ENCODE measurements around the gene ARHGAP6. TPM values are rescaled to one million over a fixed set of nuclear protein-coding genes. Genes with fewer than 3 reads are reported as not detected.

The ARHGAP6 gene
- total RNA-seq, 1 donor from 2014 or later = 16.7 TPM

DNA sequence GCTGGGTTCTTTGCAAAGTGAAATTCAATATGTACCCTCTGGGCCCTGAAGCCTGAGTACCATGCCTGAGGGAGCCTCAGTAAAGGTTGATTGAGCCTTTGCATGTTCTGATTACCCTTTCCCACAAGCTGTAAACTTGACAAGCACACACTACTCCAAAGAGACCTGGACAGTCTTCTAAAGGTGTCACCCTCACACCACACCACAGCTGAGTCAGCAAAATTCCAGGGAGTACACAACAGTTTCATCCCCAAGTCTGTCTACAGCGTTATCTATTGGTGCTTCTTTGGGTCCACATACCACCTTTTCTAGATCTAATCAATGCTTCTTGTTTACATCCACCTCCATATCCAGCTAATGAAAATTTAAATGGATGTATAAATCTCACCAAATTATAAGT is 191.7 kb downstream of the ARHGAP6 start:
- no peak overlapping the region for H3K27ac ChIP-seq
- H3K4me3 ChIP-seq = no peak overlapping the region
- intact Hi-C loops (cut with DNase I) = no loop called here

DNA sequence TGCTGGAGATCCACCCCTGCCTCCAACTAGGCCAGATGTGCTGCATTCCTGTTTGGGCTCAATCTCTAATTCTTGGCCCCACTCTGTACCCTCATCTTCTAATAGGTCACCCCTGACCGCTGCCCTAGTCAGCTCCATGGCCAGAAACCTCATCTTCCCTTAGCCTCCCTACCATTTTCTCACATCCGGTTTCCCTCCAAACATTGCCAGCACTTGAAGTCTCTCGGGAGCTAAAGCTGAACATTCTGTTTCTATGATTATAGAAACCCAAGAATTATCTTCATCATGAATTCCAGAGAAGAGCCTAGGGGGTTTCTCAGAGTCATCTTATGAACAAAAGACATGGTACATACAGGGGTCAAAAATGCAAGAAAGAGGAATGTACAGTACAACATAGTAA is 192.8 kb downstream of the ARHGAP6 start:
- no peaks in the 10 kb centered on the region for H3K36me3 ChIP-seq
- H3K27ac ChIP-seq = no peak overlapping the region
- ATAC-seq (no peak), DNase-seq (no peak)
- H3K4me1 ChIP-seq = peaks cover 5% of the 10 kb centered on the region
- no peaks in the 10 kb centered on the region for H3K9me3 ChIP-seq
- intact Hi-C loops (cut with DNase I) = no loop called here
- no peak overlapping the region for H3K4me3 ChIP-seq
- TF ChIP-seq, protein P1, sequence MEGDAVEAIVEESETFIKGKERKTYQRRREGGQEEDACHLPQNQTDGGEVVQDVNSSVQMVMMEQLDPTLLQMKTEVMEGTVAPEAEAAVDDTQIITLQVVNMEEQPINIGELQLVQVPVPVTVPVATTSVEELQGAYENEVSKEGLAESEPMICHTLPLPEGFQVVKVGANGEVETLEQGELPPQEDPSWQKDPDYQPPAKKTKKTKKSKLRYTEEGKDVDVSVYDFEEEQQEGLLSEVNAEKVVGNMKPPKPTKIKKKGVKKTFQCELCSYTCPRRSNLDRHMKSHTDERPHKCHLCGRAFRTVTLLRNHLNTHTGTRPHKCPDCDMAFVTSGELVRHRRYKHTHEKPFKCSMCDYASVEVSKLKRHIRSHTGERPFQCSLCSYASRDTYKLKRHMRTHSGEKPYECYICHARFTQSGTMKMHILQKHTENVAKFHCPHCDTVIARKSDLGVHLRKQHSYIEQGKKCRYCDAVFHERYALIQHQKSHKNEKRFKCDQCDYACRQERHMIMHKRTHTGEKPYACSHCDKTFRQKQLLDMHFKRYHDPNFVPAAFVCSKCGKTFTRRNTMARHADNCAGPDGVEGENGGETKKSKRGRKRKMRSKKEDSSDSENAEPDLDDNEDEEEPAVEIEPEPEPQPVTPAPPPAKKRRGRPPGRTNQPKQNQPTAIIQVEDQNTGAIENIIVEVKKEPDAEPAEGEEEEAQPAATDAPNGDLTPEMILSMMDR (IDR thresholded peaks at IDR 0.05) = no peak
- H3K27me3 ChIP-seq (ENCODE audit: low read depth) = no peaks in the 10 kb centered on the region

More for the DNA sequence above, 191.7 kb downstream of the ARHGAP6 start:
- Histone ChIP-seq H3K36me3 (no peaks in the 10 kb centered on the region), H3K9me3 (no peaks in the 10 kb centered on the region), H3K27me3 (ENCODE audit: low read depth) (no peaks in the 10 kb centered on the region), H3K4me1 (peaks cover 5% of the 10 kb centered on the region)
- TF ChIP-seq, protein P1 (IDR thresholded peaks at IDR 0.05) = no peak
- DNase-seq (no peak), ATAC-seq (no peak)

DNA sequence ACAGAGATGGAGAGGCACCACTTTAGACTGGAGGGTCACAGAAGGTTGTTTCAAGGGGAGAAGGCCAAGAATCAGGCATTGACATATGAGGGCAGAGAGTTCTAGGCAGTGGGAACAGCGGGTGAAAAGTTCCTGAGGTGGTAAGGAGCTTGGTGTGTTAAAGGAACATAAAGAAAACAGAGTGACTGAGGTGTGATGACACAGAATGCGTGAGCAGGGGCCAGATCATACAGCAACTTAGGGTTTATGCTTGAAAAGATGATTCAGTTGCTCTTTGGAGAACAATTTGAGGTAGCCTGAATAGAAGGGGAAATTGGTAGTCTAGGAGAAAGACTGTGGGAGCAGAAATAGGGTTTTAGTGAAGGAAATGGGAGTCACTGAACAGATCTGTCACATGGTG is 193.3 kb downstream of the ARHGAP6 start:
- Histone ChIP-seq H3K27ac (no peak overlapping the region), H3K4me1 (peaks cover 5% of the 10 kb centered on the region), H3K36me3 (no peaks in the 10 kb centered on the region), H3K9me3 (no peaks in the 10 kb centered on the region), H3K4me3 (no peak overlapping the region), H3K27me3 (ENCODE audit: low read depth) (no peaks in the 10 kb centered on the region)
- TF ChIP-seq, protein P1 (IDR thresholded peaks at IDR 0.05) = no peak
- intact Hi-C loops (cut with DNase I) = no loop called here
- ATAC-seq (no peak), DNase-seq (no peak)

DNA sequence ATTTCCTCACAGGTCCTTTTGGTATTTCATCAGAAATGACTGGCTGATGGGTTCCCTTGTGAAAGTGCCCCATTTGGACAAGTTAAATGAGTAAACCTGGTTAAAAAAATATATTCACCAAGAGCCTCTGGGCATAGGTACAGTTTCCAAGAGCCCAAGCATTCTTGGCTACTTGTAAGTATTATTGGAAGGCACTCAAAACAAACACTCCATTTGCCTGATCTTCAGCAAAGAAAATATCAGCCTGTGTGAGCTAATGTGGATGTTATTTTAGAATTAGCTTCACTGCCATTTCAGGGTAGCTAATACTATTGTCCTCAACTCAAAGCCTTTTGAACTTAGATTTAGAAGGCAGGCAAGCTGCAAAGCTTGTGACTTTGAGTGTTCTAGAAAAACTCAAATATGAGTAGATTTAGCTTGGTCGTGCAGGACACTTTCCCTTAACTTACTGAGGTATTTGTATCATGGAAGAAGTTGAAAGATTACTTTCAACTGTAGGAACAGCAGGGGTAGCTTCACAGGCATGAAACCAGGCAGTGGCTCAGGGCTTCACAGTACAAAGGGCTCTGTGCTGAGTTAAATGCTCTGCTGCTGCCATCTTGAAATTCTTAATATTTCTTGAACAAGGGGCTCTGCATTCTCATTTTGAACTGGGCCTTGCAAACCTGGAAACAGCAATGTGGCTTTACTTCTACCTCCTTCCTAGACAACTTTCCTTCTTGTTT is 195.3 kb downstream of the ARHGAP6 start:
- no peaks in the 10 kb centered on the region for H3K9me3 ChIP-seq
- no peaks in the 10 kb centered on the region for H3K36me3 ChIP-seq
- TF ChIP-seq, protein P1 (IDR thresholded peaks at IDR 0.05) = no peak
- H3K27me3 ChIP-seq (ENCODE audit: low read depth) = no peaks in the 10 kb centered on the region
- peak; percentile 70 to 94 for ATAC-seq
- intact Hi-C loops (cut with DNase I) = no loop called here
- DNase-seq = no peak
- H3K4me1 ChIP-seq = peaks cover 5% of the 10 kb centered on the region
- H3K4me3 ChIP-seq = no peak overlapping the region
- H3K27ac ChIP-seq = no peak overlapping the region

DNA sequence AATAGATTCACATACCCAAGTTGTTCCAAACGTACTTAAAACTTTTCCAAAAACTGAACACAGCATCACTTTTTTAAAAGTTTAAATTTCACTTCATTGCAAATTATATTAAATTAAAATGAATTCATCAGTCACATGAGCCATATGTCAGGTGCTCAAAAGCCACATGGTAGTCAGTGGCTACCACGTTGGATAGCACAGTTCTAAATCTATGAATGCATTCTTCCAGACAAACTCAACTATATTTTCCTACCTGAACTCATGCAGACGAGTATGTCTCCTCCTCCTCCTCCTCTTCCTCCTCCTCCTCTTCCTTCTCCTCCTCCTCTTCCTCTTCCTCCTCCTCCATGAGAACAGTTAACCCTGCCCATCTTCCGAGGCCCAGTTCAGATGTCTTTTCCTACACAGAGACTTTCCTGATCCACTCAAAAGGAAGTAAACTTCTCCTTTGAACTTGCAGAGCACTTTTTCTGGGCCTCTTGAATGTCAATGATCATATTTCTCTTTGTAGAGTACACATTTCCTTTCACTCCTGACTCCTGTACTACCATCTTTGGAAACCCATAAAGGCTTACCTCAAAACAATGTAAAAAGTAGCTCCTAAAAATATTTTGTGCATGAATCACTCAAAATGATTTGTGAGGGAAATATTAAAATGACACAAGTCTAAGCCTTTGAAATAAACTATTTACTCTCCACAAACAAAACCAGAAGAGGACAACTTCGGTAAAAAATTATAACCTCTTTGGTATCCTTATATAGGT is 199.9 kb downstream of the ARHGAP6 start:
- intact Hi-C loops (cut with DNase I) = no loop called here
- Histone ChIP-seq H3K4me3 (no peak overlapping the region), H3K36me3 (no peaks in the 10 kb centered on the region), H3K27ac (no peak overlapping the region), H3K4me1 (peaks cover 3% of the 10 kb centered on the region), H3K9me3 (no peaks in the 10 kb centered on the region), H3K27me3 (ENCODE audit: low read depth) (no peaks in the 10 kb centered on the region)
- TF ChIP-seq, protein P1 (IDR thresholded peaks at IDR 0.05) = no peak
- DNase-seq (no peak), ATAC-seq (no peak)

All from lower lobe of right lung (tissue), 2 donors.